Measurements from ENCODE around the gene GARIN3.

GRCh38 chr5:157160001-157160400 lies 6.1 kb downstream of the GARIN3 start:
- no peak for TF ChIP-seq CTCF (conservative IDR thresholded peaks at IDR 0.05 in 1 of 2, IDR thresholded peaks at IDR 0.05 in 1 of 2; ENCODE audit: extremely low read depth in 1 of 2, insufficient read depth in 1 of 2, low read depth in 1 of 2, low read length in 2 of 2)
- TF ChIP-seq EZH2 (IDR thresholded peaks at IDR 0.05; ENCODE audit: borderline replicate concordance, low read length) = no peak

Data from mammary epithelial cell (primary cell).